ENCODE data around the gene MEX3A.

- TF ChIP-seq CTCF (IDR thresholded peaks at IDR 0.05), result no peak
- no peak for TF ChIP-seq ATF3 (CRISPR knock-in tag; conservative IDR thresholded peaks at IDR 0.05)
- TF ChIP-seq ZNF317 (CRISPR knock-in tag; IDR thresholded peaks at IDR 0.05; ENCODE audit: borderline replicate concordance, low read depth), result no peak
- TF ChIP-seq ETV6 (CRISPR knock-in tag; IDR thresholded peaks at IDR 0.05), result no peak
These were observed 31.9 kb downstream of the MEX3A start for GRCh38 chr1:156050376-156050775.

All from WTC11 (cell line).